Esophagus squamous epithelium (tissue), 5 donors: ENCODE data around the gene TAL1. TPM values are rescaled to one million over a fixed set of nuclear protein-coding genes. Genes with fewer than 3 reads are reported as not detected.

Experiments
- DNase-seq: peaks from one replicate; lab custom pipeline; 2025; lab: John Stamatoyannopoulos, UW
- H3K27ac ChIP-seq, 4 donors: fragments of 200-600 bp; sonication (generic); one replicate each; pipeline ENCODE4 v1.5.1; 2016 to 2019; ENCODE audit warnings: mild to moderate bottlenecking in 1 of 4
- H3K27me3 ChIP-seq, 4 donors: fragments of 200-600 bp; sonication (generic); 1 replicate in 3 of 4; 2 replicates in 1 of 4; pipeline versions ENCODE4 v1.5.1 to v1.6.0; 2017 to 2021; ENCODE audit warnings: antibody characterized with exemption in 1 of 4
- H3K36me3 ChIP-seq, 3 donors: fragments of 200-600 bp; sonication (generic); one replicate each; pipeline ENCODE4 v1.5.1; 2016 to 2019
- H3K4me1 ChIP-seq, 3 donors: fragments of 200-600 bp; sonication (generic); one replicate each; pipeline ENCODE4 v1.5.1; 2017 to 2019
- H3K4me3 ChIP-seq, 4 donors: fragments of 200-600 bp; sonication (generic); 1 replicate in 3 of 4; 2 replicates in 1 of 4; pipeline ENCODE4 v1.5.1; 2016 to 2019; ENCODE audit warnings: mild to moderate bottlenecking in 2 of 4, moderate library complexity in 1 of 4
- H3K9me3 ChIP-seq, 3 donors: fragments of 200-600 bp; sonication (generic); one replicate each; pipeline ENCODE4 v1.5.1; 2016 to 2019
- CTCF ChIP-seq, 6 experiments: fragments of 450-650 bp in 4 of 6; fragments of 200-600 bp in 2 of 6; sonication (generic) in 2 of 6; IDR thresholded peaks; one replicate each; pipeline ENCODE4 v1.5.1; 2016 to 2019; ENCODE audit warnings: antibody characterized with exemption in 6 of 6, mild to moderate bottlenecking in 4 of 6, moderate library complexity in 4 of 6
- POLR2A ChIP-seq, 4 donors: fragments of 450-650 bp; IDR thresholded peaks; one replicate each; pipeline ENCODE4 v1.6.1; 2017; ENCODE audit warnings: antibody characterized with exemption in 4 of 4, mild to moderate bottlenecking in 4 of 4, moderate library complexity in 3 of 4
- WGBS, 2 donors: methylation state at CpG; one replicate each; pipeline ENCODE4 v1.1.5; 2018; 5-methylcytosine and 5-hydroxymethylcytosine counted together
- intact Hi-C: fragments of 100-400 bp; cut with DNase I; formaldehyde crosslinking; loops from one replicate; pipeline ENCODE4 v1.15.0; 2022
- total RNA-seq, 4 donors: library from RNA; depleted of rRNA; stranded (reverse); fragments of >200 nt; gene quantifications; one replicate each; pipeline ENCODE4 v1.1.0, GENCODE V29; 2016
- donor health status: DM: yes; HTN: yes; CAD: no.

Gene TAL1
- total RNA-seq, 4 donors from 2014 or later, result 0.45 to 3.6 (median 1.1) TPM

- no peak overlapping the region for H3K4me3 ChIP-seq
- 63 to 78% methylated on average over 2 of the region's 2 CpGs for WGBS, 2 donors
These were observed 25.2 kb upstream of the TAL1 start for GRCh38 chr1:47257224-47257623.

GRCh38 chr1:47252795-47253194, 20.8 kb upstream of the TAL1 start:
- intact Hi-C loops, result no loop called here
- Histone ChIP-seq H3K4me1 (no peaks in the 10 kb centered on the region), H3K9me3 (no peaks in the 10 kb centered on the region), H3K4me3 (no peak overlapping the region), H3K36me3 (no peaks in the 10 kb centered on the region), H3K27me3 (no peaks in the 10 kb centered on the region), H3K27ac (no peak overlapping the region)
- whole genome bisulfite sequencing, 2 donors, result 91 to 94% methylated on average over 5 of the region's 5 CpGs
- TF ChIP-seq CTCF (IDR thresholded peaks at IDR 0.05) (no peak), POLR2A (IDR thresholded peaks at IDR 0.05) (no peak)
- no peak for DNase-seq

More at GRCh38 chr1:47257224-47257623, 25.2 kb upstream of the TAL1 start:
- Histone ChIP-seq H3K9me3 (no peaks in the 10 kb centered on the region), H3K36me3 (no peaks in the 10 kb centered on the region), H3K27me3 (no peaks in the 10 kb centered on the region), H3K27ac (no peak overlapping the region), H3K4me1 (no peaks in the 10 kb centered on the region)
- DNase-seq, result no peak
- intact Hi-C loops, result no loop called here
- no peak for TF ChIP-seq CTCF (IDR thresholded peaks at IDR 0.05)
- TF ChIP-seq POLR2A (IDR thresholded peaks at IDR 0.05), result no peak

GRCh38 chr1:47252369-47252768, 20.3 kb upstream of the TAL1 start:
- Histone ChIP-seq H3K36me3 (no peaks in the 10 kb centered on the region), H3K4me1 (no peaks in the 10 kb centered on the region), H3K4me3 (no peak overlapping the region), H3K9me3 (no peaks in the 10 kb centered on the region), H3K27me3 (no peaks in the 10 kb centered on the region), H3K27ac (no peak overlapping the region)
- 76 to 81% methylated on average over 1 of the region's 1 CpG for WGBS, 2 donors
- intact Hi-C loops, result no loop called here
- TF ChIP-seq CTCF (IDR thresholded peaks at IDR 0.05), result no peak
- TF ChIP-seq POLR2A (IDR thresholded peaks at IDR 0.05), result no peak
- no peak for DNase-seq

GRCh38 chr1:47249755-47250154, 17.7 kb upstream of the TAL1 start:
- no peaks in the 10 kb centered on the region for H3K4me1 ChIP-seq
- H3K27me3 ChIP-seq, result peaks cover 0 to 1% (median 0%) of the 10 kb centered on the region in 4 donors
- H3K27ac ChIP-seq, result no peak overlapping the region
- 91 to 96% methylated on average over 3 of the region's 3 CpGs for WGBS, 2 donors
- intact Hi-C loops, result no loop called here
- no peak overlapping the region for H3K4me3 ChIP-seq
- no peaks in the 10 kb centered on the region for H3K9me3 ChIP-seq
- no peak for DNase-seq
- H3K36me3 ChIP-seq, result no peaks in the 10 kb centered on the region
- TF ChIP-seq CTCF (IDR thresholded peaks at IDR 0.05) (no peak), POLR2A (IDR thresholded peaks at IDR 0.05) (no peak)

- no peaks in the 10 kb centered on the region for H3K9me3 ChIP-seq
- TF ChIP-seq POLR2A (IDR thresholded peaks at IDR 0.05), result no peak
- no peak for TF ChIP-seq CTCF (IDR thresholded peaks at IDR 0.05)
- H3K27me3 ChIP-seq, result peaks cover 0 to 55% (median 0%) of the 10 kb centered on the region in 4 donors
- WGBS, 2 donors, result 72 to 76% methylated on average over 3 of the region's 3 CpGs
- H3K27ac ChIP-seq, result no peak overlapping the region
- no peaks in the 10 kb centered on the region for H3K4me1 ChIP-seq
- H3K36me3 ChIP-seq, result no peaks in the 10 kb centered on the region
- intact Hi-C loops, result no loop called here
- no peak for DNase-seq
- H3K4me3 ChIP-seq, result no peak overlapping the region
These were observed 12.4 kb upstream of the TAL1 start for GRCh38 chr1:47244339-47244862.
